ENCODE data around the gene ACSS2.

The ACSS2 gene

DNA sequence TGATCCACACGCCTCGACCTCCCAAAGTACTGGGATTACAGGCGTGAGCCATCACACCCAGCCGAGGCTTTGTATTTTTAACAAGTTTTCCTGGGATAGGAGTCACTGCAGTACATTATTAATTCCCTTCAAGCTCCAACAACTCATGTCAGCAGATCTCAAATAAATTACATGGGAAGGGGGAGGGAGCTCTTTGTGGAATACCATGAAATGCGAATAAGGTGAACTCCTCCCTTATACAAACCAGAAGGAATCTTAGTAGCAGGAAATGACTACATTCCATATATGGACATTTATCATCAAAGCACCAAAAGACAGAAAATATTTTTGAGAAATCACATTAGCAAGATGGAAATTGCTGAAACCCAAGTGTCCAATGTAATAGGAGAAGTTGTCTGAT, 76.3 kb downstream of the ACSS2 start:
- DNase-seq, result no peak

DNA sequence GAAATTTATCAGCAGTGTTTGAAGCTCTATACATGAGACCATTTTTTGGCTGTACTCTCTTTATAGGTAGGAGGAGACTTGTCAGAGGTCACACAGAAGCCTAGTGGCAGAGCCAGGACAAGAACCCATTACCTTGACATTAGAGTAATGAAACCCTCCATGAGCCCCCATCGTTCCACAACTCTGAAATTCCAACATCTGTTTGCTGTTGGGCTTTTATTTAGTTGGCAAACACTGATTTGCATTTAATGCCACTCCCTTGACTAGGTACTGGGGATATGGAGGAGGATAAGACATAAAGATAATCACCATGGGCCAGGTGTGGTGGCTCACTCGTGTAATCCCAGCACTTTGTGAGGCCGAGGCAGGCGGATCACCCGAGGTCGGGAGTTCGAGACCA, 77.5 kb downstream of the ACSS2 start:
- no peak for DNase-seq

DNA sequence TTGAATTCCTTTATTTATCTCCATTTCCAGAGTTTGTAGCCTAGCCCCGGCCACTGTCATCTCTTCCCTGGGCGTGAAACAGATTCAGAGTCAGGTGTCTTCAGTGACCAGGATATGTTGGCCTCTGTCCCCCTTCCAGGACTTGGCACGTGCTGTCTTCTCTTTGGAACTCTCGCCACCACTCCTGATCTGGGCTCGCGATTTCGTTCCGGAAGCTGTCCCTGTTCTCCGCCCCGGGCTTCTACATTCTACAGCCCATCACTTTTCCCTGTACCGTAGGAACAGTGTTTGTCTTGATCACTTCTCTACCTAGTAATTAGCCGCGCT, 78.5 kb downstream of the ACSS2 start:
- DNase-seq, result peak; percentile 80

DNA sequence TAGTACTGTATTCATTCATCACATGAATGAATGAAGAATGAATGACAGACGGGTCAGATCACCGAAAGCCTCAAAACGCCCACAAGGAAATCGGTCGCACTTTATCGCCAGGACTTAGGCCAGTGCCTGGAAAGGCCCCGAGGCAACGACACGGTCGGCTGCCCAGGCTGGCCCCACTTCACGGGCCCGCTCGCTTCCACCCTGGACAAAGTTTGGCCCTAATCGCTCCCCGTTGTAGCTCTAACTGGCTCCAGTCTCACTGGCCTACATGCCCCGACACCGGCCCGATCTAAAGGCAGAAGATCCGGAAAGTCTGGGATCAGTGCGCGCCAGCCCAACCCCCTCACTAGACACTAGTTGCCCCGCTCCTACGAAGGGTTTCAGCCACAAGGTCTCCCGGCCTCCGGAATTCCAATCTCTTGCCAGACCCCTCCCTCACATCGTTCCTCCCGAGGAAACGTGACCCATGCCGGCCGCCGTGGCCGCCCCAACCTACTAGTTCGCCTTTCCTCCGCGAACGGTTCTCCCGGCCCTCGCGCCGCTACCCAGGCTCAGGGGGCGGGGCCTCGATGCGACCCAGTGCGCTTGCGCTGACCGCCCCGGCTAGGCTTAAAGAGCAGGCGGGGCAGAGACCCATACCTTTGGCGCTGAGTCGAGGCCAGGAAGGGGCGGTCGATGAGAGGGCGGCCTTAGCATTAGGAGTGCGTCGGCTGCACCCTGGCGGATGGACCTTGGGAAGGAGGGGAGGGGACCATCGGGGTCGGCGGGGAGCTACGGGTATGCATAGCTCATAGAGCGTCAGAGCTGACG, 79.0 kb downstream of the ACSS2 start, which contains the start of the genes GSS and MYH7B:
TSS of gene GSS (minus strand) at position 576 of the 810 bp plus-strand sequence. CDS start 3,954 bp downstream, outside the sequence.
TSS of gene MYH7B (plus strand) at position 638 of the 810 bp plus-strand sequence. CDS start 22,138 bp downstream, outside the sequence.
- DNase-seq, result peak; percentile 98

DNA sequence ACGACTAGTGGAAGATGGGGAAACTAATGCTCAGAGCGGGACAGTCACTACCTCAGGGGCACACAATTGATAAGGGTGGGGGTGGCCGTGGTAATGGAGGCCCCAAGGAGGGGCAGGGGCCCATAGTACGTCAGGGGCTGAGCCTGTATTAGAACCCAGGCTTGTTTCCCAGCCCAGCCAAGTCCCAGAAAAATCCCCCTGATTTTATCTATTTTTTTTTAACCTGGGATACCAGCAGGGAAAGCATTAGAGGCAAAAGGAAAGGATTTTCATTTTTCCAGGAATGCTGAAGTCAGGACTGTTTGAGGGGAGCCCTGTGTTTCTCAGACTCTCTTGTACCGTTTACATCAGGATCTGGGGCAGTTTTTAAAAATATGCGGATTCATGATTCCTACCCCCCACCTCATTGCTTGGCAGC, 79.6 kb downstream of the ACSS2 start:
- DNase-seq, result no peak

DNA sequence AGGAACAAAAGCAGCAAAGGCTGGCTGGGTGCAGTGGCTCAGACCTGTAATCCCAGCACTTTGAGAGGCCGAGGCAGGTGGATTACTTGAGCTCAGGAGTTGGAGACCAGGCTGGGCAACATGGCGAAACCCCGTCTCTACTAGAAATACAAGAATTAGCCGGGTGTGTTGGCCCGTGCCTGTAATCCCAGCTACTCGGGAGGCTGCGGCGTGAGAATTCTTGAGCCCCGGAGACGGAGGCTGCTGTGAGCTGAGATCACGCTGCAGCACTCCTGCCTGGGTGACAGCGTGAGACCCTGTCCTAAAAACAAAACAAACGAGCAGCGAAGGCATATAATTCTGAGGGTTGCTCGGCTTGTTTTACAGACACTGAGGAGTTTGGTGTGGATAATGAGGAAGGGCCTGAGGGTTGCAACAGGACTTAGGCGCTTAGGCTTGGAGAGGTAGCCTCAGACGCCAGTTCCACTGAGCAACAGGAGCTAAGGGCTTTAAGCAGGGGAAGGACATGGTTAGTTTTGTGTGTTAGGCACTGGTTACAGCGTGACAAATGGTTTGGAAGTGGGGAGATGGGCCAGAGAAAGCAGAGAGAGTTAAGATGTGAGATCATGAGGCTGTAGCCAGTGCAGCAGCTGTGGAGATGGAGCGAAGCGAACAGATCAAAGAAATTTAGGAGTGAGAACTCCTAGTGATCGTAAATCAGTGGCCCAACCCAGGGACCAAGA, 80.5 kb downstream of the ACSS2 start:
- no peak for DNase-seq

DNA sequence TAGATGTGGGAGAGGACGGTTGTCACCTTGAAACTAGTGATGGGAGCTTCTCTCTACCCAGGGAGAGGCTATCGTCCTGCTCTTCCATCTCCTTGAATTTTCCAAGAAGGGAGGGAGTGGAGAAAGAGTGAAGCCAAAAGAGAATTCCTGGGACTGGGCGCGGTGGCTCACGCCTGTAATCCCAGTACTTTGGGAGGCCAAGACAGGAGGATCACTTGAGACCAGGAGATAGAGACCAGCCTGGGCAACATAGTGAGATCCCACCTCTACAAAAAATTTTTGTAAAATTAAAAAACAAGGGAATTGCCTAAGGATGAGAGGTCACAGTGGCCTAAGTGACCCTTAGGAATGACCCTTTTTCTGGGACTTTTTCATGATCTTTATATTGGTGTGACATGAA, 88.1 kb downstream of the ACSS2 start:
- no peak for DNase-seq

DNA sequence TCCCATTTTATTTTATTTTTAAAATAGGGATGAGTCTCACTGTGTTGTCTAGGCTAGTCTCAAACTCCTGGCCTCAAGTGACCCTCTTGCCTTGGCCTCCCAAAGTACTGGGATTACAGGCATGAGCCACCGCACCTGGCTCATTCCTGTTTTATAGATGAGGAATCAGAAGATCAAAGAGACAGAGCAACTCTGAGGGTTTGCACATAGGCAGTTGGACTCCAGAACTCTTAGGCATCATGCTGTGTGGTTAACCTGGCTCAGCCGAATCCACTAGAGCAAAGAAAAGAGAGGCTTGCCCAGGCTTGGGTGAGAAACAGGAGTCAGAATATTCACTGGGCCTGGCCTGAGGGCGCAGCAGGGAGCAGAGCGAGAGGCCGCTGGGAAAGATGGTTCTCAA, 88.6 kb downstream of the ACSS2 start:
- DNase-seq, result no peak

DNA sequence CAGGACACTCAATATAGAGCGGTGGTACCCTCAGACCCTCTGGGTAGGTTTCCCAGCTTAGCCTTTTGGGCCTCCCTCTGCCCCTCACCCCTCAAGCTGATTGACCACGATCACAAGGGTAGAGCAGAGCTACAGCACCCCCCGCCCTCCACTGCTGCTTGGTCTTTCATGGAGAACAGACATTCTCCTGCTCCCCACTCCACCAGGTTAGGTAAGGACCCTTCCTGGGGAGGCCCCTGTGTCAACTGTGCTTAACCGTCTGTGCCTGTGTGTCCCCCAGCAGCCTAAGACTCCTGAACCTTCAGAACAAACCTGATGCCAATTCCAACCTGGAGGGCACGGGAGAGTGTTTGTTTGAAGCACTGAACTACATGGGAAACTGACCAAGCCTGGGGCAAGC, 91.0 kb downstream of the ACSS2 start:
- DNase-seq, result no peak

DNA sequence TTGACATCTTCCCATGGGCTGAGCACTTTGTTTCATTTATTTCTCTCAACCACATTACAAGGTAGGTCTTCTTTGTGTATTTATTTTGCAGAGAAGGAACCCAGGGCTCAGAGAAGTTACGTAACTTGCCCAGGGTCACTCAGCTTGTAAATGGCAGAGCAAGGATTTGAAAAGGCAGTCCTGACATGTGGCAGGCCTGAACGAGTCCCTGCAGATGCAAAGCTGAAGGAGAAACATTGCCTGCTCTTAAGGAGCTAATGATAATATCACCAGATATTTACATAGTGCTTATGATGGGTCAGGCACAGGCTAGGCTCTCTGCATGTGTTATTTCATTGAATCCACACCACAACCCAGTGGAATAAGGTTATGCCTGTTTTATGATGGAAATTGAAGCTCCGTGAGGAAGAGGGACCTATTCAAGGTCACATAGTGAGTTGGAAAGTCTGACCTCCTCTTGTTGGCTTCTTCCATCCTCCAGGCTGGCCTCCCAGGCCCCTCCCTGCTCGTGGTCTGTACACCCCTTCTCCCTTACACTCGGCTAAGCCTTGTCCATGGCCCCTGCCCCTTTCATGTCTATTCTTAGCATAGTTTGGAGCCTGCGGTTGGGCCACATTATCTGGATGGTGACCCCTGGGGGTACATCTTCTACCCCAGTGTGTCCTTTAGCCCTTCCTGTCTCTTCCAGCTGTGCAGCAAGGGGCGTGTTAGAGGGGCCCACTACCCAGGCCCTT, 91.8 kb downstream of the ACSS2 start:
- no peak for DNase-seq

DNA sequence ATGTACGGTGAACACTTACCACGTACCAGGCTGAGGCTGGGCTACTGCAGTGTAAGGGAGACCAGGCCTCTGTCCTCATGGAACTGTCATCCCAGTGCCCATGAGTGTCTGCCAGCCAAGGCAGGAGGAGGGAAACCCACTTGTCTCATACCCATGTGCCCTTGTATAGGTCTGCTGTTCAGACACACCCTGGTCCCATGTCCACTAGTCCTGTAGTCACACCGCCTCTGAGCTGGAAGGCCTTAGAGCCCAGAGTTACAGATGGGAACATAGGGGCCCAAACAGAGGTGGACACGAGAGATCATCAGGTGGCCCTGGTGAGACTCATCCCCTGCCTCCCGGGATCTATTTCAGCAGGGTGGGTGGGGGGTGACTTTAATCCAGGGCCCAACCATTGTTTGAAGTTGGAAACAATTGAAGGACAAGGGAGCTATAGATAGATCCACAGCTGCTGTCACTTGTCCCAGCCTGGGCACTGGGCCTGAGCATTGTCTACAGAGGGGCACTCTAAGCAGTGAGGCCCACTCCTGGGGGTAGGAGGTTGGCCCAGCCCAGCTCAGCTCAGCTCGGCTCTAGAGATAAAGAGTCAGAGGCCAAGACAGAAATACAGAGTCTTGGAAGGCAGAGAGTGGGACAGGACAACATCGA, 93.9 kb downstream of the ACSS2 start:
- DNase-seq, result no peak

DNA sequence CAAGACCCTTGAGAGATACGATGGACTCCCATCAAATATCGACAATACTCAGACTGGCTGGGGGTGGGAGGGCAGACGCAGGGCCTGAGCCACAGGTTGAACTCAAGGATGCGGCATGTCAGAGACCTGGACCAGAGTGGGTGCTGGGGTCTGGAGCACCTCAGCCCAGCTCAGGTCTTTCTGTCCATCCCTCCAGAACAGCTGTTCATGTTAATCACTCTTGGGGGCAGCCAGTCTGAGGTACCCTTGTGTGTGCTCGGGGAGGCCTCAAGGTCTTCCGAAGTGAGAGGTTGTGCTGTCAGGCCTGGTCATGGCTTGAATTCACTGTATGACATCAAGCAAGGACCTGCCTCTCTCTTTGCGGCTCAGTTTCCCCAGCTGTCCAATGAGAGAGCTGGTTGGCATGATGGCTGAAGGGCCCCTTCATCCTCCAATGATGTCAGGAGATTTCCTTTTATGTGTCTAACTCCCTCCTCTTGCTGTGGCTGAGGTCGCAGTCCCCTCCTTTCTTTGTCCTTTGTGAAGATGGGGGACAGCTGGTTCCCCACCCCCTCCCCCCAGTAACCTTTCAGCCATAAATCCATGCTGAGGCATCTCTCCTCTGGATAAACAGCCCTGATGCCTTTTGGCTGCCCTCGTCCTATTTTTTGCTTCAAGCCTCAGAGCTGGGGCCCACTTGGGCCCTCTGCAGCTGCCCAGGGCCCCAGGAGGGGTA, 94.6 kb downstream of the ACSS2 start:
- DNase-seq, result no peak

DNA sequence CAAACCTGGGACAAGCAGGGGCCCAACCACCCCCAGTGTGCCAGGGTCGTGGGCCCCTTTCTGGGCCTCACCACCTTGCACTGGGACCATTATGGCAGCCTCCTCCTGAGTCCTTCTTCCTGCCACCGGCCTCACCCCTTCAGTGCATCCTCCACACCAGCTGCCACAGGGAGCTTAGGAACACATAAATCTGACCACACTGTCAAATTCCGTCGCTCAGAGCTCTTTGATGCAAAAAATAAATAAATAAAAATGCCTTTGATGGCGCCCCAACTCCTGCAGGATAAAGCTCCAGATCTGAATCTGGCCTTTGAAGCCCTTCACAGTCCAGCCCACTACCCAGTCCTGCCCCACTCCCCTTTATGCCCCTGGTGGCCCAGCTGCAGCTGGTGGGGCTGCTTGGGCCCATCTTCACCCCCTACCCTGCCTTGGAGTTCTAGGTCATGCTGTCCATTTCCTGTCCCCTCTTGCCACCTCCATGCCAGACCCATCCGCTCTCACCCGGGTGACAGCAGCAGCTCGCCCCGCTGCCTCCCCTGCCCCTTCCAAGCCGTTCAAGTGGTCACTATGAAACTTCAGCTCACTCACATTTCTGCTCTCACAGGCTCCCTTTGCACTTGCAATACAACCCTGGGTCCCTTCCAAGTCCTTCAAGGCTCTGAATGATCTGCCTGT, 95.3 kb downstream of the ACSS2 start:
- DNase-seq, result no peak

DNA sequence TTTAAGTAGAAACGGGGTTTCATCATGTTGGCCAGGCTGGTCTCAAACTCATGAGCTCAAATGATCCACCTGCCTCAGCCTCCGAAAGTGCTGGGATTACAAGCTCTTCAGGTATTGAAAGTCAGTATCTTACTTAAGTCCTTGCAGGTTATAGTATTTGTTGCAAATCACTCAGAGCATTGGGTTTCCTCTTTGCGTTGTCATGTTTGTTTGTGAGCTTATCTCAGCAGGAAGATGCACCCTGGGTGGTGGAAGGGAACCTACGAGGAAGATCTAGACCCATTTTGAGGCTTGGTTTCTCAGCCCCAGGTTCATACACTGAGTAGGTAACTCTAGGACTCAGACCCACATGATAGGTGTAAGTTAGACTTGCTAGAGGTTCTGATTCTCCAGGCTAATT, 97.8 kb downstream of the ACSS2 start:
- DNase-seq, result no peak

DNA sequence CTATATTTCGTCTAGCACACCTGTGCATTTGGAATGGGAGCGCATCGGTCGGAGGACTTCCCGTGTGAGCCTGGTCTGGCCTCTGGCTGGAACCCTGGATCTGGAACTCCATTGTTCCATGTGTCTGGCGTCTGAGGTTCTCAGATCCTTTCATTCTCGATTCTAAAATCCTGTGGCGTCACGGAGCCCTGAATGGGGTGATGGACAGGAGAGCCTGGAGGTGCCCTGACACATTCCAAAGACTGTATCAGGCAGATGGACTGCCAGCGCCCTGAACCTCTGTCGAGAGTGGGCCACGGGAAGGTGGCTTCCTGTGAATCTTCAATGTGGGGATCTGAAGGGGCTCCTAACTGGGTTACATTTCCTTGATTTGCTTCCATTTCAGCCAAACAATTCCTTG, 99.9 kb downstream of the ACSS2 start:
- no peak for DNase-seq

Data from DMS53 (cell line).